Posterior vena cava (tissue), 2 donors: Measurements from ENCODE around the gene MS4A4A. TPM values are rescaled to one million over a fixed set of nuclear protein-coding genes. Genes with fewer than 3 reads are reported as not detected.
"Not testable (repeated sequence)": the region's sequence is repeated elsewhere in the genome, so short reads cannot be mapped to it uniquely, and the experiment has no call there.

Experiments
- DNase-seq: peaks from one replicate; pipeline ENCODE4 v3.0.0-alpha.2; 2020; ENCODE audit warnings: low spot score
- intact Hi-C, 2 donors: fragments of 100-400 bp; cut with DNase I; formaldehyde crosslinking; loops; one replicate each; pipeline versions ENCODE4 v1.14.1 to v1.14.2; 2022 to 2023
- total RNA-seq, 2 donors: library from RNA; stranded (reverse); fragmentation: NEBNext Ultra II Directional; extraction: Animal tissue kit (Norgen Biotek cat#: 25700); gene quantifications; one replicate each; pipeline ENCODE4 v1.2.1, GENCODE V29; 2021
- donor health status: DM: yes; HTN: yes; CAD: no.
- donor health status: DM: yes; HTN: yes; CAD: no.

Gene MS4A4A
- total RNA-seq, 2 donors from 2014 or later, result 30.1 to 72.0 TPM

DNA sequence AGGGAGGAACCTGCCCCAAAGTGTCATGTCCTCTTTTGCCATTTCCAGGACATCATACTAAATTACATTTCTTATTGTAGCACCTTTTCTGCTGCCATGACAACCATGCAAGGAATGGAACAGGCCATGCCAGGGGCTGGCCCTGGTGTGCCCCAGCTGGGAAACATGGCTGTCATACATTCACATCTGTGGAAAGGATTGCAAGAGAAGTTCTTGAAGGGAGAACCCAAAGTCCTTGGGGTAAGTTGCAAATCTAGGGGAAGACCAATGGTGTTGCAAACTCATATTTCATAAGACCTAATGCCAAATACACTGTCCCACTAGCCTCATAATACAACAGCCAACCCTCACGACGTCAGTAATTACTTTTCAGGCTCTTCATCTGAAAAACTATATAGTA is 11.7 kb downstream of the MS4A4A start:
- intact Hi-C loops, result no loop called here
- DNase-seq, result no peak

DNA sequence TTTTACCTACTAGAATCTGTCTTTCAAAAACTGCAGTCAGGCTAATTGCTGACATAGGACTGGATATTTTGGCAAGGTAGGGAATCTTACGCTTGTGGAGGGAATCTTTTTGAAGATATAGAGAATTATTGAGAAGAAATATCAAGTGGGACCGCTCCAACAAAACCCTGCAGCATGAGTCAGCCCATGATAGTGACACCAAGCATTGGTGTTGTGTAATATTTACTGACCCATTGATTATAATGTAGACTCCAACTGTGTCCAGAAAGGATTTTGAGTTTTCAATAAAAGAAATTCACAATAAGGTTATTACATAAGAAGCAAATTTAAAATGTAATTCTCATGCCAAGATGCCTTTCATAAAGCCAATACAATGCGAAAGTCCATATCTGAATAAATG is 20.7 kb downstream of the MS4A4A start:
- no peak for DNase-seq
- intact Hi-C loops, result no loop called here

DNA sequence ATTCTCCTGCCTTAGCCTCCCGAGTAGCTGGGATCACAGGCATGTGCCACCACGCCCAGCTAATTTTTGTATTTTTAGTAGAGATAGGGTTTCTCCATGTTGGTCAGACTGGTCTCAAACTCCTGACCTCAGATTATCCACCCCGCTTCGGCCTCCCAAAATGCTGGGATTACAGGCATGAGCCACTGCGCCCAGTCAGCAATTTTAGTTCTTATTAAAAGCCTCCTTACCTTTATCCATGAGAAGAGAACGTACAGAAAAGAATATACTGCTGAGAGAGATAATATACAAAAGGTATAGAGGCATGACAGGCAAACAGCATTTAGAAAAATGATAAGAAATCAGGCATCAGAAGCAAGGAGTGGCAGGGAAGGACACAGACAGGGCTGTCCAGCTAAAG is 21.4 kb downstream of the MS4A4A start:
- intact Hi-C loops, DNase-seq: not testable (repeated sequence)

DNA sequence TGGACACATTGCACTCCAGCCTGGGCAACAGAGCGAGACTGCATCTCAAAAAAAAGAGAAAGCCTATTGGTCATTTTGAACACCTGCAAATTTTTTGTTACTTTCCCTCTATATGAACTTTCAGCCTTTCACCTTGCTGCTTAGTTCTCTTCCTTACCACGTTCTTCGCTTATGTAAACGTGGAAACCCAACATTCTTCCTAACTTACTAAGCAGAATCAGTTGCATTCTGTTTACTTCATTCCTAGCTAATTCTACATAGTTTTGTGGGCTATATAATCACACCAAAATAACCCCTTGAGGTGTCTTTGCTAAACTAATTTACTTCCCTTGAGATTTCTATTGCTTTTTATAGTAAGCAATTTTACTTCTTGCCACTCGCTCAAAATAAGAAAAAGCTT is 23.2 kb downstream of the MS4A4A start:
- DNase-seq, result no peak
- intact Hi-C loops, result no loop called here

DNA sequence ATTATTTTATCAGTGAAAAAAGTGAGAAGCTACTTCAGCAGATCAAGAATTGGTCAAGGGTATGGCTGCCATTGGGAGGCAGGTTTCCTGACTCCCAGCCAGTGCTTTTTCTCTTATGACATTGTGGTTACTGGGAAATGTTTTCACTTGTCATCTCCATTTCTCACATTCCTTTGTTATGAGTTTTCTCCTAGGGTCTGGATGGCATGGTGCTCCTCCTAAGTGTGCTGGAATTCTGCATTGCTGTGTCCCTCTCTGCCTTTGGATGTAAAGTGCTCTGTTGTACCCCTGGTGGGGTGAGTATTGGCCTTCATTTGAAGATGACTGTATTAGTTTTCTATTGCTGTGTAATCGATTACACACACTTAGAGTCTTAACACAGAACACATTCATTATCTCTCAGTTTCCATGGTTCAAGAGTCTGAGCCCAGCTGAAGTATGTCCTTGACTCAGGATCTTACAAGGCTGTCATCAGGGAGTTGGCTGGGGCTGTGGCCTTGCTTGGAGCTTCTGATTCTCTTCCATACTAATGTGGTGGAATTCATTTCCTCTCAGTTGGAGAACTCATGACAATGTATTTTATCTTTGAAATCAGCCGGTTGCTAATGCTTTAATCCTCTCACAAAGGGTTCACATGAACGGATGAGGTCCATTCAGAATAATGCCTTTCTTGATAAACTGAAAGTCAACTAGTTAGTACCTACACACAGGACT is 25.6 kb downstream of the MS4A4A start:
- intact Hi-C loops, result no loop called here
- no peak for DNase-seq

DNA sequence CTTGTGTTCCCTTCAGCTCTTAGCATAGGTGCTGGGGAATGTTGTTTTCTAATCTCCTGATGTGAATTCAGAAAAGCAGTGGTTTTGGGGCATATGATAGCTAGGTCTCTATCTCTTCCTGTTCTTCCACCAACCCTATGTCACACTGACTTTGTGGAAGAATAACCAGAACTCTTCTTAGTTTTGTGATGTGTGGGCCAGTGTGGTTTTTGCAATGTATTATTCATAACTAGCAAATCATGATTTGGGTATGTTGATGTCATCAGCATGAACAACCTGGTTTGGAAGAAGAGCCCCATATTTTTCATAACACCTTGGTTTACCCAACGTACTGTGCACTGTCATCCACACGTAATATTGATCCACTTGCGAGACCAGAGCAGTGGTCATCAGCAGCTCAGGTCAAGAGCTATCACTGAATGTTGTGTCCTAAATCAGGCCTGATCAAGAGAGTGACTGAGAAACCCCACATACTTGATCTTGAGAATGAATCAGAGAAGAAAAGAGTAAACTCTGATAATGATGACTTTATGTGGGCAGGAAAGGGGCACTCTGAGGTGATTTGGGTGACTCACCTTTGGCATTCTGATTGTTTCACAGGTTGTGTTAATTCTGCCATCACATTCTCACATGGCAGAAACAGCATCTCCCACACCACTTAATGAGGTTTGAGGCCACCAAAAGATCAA is 27.2 kb downstream of the MS4A4A start:
- DNase-seq, result no peak
- intact Hi-C loops, result no loop called here

DNA sequence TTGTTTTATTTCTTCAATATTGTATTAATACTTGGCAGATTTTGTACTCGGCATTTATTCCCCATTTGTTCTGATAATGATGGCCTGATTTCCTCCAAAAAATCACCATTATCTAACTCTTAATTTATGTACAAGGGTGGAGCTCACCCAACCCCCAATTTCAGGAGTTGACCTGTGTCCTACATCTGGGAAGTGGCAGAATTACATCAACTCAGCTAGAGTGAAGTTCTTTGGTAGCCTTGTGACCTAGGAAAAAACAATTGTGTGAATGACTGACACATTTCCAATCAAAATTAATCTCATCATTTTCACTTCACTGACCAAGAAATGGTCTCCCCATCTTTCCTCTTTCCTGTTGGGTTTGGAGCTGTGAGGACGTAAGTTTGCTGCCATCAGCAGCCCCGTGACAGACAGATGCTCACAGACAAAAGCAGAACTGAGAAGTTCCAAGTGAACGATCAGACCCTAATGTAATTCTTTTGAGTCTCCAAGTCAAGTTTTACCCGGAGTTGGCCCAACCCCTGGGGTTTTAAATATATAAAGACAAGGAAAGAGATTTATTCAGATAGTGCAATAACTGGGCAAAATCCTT is 30.0 kb downstream of the MS4A4A start:
- no peak for DNase-seq
- intact Hi-C loops, result no loop called here

DNA sequence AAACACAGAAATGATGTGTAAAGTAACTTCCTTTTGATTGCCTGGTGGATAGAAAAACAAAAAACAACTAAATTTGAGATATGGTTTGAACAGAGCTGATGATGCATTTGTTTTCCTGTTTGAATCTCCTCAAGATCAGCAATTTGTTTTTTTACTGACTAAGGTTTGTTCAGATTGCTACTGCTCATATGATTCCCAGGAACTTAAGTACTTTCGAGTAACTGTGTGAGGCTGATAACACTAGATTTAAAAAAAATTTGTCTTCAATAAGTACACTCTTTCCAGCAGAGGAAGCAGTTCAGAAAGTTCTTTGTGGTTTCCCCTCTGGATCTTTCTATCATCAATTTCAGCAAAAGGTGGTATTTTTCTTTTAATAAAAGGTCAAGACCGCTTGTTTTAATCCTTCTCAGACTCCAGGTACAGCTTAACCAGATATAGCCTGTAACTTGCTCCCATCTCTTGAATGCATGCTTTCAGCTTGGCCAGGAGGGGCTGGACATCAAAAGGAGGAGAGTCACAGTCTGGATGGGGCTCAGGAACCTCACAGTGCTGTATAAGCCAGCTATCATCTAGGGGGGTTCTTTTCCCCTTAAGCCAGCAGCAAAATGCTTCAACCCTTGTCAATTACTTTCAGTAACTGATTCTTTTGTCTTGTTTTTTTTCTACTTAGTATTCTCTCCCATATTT is 34.3 kb downstream of the MS4A4A start:
- DNase-seq, result no peak
- intact Hi-C loops, result no loop called here

DNA sequence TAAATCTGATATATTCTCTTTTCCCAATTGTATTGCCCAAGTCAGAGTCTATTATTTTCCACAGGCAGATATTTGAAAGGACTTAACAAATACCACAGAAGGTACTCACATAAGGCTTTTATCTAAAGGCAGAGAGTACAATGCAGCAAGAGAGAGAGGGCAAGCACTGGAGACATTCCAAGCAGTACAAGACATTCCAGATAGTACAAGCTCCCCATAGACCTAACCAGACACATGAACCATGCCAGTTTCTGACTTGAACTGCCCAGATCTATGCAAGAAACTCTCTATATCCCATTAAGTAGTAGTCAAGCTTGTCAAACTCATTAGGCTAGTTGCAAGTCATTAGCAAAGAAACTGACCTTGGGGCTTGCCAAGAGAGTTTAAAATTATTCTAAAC is 35.4 kb downstream of the MS4A4A start:
- no peak for DNase-seq
- intact Hi-C loops, result no loop called here

DNA sequence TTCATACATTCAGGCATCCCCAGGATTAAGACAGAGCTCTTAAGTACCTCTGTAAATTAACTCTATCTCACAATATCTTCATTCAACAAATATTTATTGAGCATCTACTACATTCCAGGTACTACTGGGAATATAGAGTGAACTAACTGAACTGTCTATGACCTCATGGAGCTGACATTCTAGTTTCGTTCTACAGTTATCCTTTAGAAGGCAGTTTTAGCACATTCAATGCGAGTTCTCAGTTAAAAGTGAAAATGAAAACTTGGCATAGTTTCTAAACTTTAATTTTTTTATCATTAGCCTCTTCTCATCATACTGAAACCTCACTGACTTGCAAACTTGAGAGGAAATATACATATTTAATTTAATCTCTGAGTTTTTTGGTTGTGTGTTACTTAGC is 35.9 kb downstream of the MS4A4A start:
- intact Hi-C loops, result no loop called here
- no peak for DNase-seq

DNA sequence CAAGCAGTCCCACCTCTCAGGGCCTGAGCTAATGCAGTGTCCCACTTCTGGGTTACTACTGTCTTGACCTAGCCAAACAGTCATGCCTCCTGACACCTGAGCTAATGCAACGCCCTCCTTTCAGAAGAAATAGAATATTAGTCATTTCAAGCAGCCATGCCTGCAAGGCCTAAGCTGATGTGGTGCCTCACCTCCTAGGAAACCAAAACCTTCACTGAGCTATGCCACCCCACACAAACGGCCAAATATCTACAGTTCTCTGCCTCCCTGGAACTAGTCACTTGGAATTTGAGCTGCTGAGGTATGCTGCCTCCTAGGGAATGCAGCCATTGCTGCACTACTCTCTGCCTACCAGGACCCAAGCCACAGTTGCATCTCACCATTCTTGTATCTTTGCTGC is 38.3 kb downstream of the MS4A4A start:
- intact Hi-C loops, result no loop called here

DNA sequence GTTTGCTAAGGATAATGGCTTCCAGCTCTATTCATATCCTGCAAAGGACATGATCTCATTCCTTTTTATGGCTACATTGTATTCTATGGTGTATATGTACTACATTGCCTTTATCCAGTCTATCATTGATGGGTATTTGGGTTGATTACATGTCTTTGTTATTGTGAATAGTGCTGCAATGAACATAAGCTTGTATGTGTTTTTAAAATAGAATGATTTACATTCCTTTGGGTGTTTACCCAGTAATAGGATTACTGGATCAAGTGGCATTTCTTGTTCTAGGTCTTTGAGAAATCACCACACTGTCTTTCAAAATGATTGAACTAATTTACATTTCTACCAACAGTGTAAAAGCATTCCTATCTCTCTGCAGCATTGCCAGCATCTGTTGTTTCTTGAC is 40.6 kb downstream of the MS4A4A start:
- DNase-seq, result no peak
- intact Hi-C loops, result no loop called here

More for the DNA sequence above, 38.3 kb downstream of the MS4A4A start:
- no peak for DNase-seq

DNA sequence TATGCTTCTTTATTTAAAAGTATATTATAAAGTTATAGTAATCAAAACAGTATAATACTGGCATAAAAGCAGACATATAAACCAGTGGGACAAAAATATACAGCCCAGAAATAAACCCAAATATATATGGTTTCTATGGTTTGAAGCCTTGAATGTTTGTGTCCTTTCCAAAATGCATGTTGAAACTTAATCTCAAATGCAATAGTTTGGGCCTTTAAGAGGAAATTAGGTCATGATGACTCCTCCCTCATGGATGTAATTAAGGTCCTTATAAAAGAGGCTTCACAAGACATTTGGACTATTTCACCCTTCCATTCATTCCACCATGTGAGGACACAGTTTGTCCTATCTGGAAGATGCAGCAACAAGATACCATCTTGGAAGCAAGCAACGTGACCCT is 46.5 kb downstream of the MS4A4A start, which contains the start of gene MS4A6E:
Gene MS4A6E, plus strand, starts transcription at position 301 of the 400 bp plus-strand sequence. CDS start 7,641 bp downstream, outside the sequence.
- no peak for DNase-seq
- intact Hi-C loops, result no loop called here

DNA sequence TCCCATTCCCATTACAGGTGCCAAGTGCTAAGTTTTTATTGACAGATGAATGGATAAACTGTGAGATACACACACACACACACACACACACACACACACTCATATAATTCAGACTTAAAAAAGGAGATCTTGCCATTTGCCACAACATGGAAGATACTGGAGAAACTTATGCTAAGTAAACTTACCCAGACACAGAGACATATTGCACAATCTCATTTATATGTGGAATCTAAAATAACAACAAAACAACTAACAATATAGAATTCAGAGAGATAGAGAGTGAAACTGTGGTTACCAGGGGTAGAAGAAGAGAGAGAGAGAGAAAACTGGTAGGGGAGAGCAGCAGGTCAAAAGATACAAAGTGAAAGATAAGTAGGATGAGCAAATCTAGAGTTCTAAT is 48.0 kb downstream of the MS4A4A start:
- intact Hi-C loops, result no loop called here

DNA sequence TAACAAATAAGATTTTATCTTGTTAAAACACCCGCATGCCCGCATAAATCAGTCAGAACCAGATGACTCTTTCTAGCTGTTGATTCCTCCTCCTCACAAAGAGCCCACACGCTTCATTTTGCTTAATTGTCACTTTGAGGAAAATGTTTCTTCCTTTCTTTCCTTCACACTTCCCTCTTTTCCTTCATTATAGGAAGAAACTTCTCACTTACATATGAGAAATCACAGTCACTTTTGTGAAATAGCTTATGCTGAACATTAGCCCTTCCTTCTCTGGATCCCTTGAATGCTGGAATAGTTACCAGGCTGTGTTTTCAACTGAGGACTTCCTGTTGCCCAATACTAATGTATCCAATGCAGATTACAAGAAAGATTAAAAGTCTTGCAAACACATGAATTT is 52.4 kb downstream of the MS4A4A start:
- DNase-seq, result no peak
- intact Hi-C loops, result no loop called here

More for the DNA sequence above, 48.0 kb downstream of the MS4A4A start:
- no peak for DNase-seq

DNA sequence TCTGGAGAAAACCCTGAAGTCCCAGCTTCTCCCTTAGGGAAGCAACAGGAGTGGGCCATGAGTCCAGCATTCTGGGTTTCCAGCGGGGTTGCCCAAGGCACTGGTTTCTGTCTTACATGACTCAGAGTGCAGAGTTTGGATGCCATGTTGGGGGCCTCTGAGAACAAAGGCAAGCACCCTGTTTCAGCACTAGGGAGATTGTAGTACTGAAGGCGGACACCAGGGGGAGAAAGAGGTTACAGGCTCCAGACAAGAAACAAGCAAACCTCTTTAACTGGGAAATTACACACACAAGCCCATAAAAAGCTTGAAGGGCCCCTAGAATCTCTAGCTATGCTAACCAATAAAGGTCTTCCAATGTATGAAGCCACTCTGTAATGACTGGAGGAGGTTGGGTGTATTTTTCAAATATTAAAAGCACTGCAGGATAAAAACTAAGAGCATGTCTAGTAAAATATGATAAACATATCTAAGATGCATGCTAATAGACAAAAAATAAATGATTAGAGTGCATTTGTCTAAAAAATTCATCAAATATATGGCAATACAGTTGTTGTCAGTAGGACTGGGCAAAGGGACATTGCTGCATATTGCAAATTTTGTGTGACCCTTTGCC is 53.6 kb downstream of the MS4A4A start:
- intact Hi-C loops, result no loop called here
- no peak for DNase-seq

DNA sequence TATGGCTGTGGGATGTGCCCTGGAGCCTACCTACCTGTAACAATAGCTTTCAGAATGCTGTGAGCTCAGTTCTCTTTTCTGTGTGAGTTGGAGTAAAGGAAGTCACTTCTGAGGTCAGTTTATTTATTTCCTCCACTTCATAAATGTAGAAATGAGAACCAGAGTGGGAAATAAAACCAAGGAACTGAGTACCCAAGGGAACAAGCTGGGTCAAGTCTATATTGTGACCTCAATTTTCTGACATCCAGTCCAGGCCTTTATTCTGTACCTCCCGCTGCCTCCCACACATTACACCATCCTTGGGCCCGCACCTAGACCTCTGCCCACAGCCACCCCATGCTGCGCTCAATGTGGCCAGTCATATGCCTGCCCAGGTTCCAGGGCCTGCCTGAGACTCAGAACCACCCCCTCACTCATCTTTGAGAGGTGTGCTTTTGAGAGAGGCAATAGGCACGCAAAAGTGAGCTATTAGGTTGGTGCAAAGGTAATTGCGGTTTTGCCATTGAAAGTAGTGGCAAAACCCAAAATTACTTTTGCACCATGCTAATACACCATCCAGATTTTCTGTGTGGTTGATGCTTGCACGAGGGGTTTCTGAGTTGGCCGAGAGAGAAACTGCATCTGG is 56.4 kb downstream of the MS4A4A start:
- no peak for DNase-seq
- intact Hi-C loops, result no loop called here

DNA sequence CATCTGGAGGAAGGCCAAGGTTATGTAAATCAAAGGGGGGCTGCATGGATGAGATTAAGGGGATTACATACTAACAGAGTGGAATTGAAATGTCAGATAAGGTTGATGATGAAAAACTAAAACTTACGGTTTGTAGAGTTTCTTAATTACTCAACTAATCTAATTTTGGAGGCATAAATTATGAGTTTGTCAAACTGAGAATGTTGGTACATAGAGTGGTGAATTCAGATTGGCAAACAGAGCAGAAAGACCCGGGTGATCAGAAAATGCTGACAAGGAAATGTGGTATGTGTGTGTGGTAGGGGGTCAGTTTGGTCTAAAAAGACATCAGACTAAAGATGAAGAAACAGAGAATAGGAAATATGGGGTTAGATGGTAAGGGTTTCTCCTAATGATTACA is 57.6 kb downstream of the MS4A4A start:
- no peak for DNase-seq
- intact Hi-C loops, result no loop called here

DNA sequence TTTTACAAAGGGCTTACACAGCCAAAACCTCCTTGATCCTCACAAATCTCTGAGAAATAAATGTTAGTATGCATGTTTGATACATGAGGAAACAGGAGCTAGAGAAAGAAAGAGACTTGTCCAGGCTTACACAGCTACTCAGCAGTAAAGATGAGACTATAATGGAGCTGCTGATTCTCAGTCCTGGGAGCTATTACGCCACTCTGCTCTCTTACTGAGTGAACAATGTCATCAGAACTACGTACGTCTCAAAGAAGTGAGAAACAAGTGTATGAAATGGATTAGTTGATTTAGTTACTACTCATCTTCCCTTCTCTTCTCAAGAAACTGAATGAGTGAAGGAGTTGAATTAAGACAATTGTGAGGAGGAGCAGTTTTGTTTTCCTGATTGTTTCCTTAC is 58.9 kb downstream of the MS4A4A start:
- DNase-seq, result no peak
- intact Hi-C loops, result no loop called here
